LNCAP (cell line): ENCODE measurements around the gene SPIRE1.

Source experiments
- TF ChIP-seq, protein P1 (sequence below): fragments of 450-650 bp; IDR thresholded peaks from 2 replicates; pipeline ENCODE4 v1.5.1; 2017; ENCODE audit warnings: mild to moderate bottlenecking

Gene SPIRE1

DNA sequence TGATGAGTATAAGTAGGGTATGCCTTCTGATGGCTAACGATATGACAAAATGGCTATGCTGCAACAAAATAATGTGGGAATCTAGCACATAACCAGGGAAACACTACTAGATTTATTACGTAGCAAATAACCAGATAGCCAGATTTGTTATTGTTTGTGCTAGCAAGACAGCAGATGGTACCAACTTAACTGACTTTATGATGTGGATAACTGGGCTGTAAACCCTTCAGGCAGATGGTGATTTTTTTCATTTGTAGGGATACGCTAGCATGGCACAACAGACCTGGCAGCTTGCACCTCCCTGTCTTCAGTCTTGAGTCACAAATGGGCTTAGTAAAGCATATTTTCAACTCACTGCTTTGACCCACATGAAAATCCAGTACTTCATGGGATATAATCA, 201.5 kb downstream of the SPIRE1 start:
- TF ChIP-seq, protein P1, sequence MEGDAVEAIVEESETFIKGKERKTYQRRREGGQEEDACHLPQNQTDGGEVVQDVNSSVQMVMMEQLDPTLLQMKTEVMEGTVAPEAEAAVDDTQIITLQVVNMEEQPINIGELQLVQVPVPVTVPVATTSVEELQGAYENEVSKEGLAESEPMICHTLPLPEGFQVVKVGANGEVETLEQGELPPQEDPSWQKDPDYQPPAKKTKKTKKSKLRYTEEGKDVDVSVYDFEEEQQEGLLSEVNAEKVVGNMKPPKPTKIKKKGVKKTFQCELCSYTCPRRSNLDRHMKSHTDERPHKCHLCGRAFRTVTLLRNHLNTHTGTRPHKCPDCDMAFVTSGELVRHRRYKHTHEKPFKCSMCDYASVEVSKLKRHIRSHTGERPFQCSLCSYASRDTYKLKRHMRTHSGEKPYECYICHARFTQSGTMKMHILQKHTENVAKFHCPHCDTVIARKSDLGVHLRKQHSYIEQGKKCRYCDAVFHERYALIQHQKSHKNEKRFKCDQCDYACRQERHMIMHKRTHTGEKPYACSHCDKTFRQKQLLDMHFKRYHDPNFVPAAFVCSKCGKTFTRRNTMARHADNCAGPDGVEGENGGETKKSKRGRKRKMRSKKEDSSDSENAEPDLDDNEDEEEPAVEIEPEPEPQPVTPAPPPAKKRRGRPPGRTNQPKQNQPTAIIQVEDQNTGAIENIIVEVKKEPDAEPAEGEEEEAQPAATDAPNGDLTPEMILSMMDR, result no peak

DNA sequence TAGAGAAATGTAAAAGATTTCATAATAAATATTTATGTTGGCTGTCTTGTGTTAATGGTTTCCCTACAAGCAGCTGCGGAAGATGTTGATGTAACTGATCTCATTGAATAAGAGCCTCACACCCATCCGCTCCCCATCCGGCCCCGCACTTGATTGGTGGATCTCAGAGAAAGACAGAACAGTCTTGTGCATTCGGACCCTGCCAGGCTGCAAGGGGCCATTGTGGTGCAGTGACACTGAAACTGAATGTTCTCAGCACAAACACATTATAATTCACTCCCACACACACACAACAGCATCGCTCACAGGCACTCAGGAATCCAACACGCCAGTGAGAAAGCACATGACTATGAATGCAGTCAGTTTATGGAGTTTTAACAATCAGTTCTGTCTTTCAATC, 202.4 kb downstream of the SPIRE1 start:
- TF ChIP-seq, protein P1, result no peak

DNA sequence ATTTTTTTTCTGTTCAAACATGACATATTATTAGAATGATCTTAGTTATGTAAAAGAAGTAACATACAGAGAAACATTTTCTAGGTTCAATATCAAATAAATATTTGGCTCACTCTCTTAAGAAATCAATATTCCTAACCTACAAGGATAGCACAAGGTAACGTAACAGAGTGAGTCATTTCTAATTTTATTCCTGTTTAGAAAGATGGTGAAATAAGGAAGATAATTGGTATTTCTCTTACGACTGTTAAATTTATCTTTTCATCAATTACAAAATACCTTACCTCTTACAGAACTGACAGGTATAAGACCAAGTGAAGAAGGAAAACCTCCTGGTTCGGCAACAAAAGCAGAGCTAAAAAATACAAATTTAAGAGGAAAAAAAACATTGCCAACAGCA, 205.1 kb downstream of the SPIRE1 start:
- TF ChIP-seq, protein P1, result no peak

DNA sequence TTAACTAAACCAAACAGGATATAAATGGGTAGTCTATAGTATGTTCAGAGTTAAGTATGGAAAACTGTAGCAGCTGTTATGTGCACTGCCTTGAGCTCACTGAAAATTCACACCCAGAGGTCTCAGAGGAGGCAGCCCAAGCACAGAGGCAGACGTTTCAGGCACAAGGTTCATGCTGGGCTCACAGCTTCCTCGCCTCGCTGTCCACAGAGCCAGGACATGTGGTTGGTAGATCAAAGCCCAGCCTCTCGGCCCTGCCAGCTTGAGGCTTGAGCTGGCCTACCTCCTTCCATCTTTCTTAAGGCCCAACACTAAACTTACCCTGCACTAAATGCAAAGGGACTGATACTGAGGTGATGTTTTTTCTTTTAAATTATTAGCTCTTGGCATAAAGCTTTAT, 206.5 kb downstream of the SPIRE1 start:
- TF ChIP-seq, protein P1, result no peak

DNA sequence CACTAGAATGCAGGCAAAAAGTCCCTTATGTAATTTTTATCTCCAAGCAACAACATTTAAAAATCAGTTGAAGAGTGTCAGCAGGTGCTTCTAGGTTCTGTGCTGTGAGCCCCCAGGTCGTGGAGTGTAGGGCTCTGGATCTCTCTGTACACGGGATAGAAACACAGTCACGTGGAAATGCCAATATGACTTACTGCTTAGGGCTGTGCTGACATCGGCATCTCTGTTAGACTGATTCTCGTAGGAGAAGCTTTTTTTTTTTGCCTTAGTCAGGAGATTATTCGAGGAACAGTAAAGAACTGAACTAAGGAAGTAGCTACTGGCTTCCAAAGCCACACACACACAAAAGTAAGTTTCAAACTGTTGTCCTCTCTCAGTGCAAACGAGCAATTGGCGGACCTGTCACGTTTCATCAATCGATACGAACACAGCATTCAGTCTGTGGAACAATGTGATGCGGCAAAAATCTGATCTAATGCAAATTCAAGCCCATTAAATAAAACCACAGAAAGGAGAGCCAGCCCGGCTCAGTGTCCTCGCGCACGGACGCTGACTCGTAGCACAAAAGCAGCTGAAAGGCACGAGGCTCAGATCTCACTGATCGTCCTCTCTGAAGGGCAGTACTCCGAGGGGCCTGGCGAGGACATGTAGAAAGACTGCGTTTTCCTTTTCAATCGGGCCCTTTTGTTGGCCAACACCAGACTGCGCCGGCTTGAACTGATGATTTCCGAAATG, 208.7 kb downstream of the SPIRE1 start:
- TF ChIP-seq, protein P1, result no peak

DNA sequence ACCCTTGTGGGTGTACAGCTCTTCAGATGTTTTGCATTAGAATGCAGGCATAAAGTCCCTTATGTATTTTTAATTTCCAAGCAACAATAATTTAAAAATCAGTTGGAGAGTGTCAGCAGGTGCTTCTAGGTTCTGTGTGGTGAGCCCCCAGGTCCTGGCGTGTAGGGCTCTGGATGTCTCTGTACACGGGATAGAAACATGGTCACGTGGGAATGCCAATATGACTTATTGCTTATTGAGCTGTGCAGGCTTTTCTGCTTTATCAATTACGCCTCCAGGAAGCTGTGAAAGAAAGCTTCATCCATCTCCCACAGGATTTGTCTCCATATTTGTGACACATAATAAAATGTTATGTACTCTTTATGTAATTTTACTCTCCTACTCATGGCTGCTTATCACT, 212.4 kb downstream of the SPIRE1 start:
- TF ChIP-seq, protein P1, result no peak

DNA sequence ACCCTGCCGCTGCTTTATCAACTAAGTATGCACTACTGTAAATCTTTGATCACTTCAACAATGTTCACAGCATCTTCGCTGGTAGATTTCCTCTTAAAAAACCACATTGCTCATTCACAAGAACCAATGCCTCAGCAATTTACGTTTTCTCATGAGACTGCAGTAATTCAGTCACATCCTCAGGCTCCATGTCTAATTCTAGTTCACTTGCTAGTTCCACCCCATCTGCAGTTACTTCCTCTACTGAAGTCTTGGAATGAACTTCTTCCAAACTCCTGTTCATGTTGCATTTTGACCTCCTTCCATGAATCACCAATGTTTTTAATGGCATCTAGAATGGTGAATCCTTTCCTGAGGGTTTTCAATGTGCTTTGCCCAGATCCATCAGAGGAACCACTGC, 214.4 kb downstream of the SPIRE1 start:
- TF ChIP-seq, protein P1, result no peak

DNA sequence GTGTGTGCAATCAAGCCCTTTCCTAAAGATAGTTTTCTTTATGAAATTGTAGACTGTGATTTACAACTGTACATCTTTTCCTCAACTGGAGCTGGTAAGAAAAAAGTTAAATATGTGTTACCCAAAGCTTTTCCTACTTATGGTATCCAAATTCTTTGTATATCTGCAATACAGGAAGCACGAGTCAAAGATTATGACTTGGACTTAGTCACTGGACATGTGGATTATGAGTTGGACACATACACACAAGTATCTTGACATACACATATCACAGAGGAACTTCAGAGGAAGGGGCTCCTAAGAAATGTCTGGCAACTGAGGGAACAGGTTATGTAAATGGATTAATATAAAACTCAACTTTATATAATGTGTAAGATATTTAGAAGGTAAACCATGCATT, 215.0 kb downstream of the SPIRE1 start:
- TF ChIP-seq, protein P1, result no peak
